ENCODE data around the gene GJA5. TPM values are rescaled to one million over a fixed set of nuclear protein-coding genes. Genes with fewer than 3 reads are reported as not detected.

The GJA5 gene
- total RNA-seq, 4 donors from 2014 or later: 3.6 to 5.7 (median 4.3) TPM

DNA sequence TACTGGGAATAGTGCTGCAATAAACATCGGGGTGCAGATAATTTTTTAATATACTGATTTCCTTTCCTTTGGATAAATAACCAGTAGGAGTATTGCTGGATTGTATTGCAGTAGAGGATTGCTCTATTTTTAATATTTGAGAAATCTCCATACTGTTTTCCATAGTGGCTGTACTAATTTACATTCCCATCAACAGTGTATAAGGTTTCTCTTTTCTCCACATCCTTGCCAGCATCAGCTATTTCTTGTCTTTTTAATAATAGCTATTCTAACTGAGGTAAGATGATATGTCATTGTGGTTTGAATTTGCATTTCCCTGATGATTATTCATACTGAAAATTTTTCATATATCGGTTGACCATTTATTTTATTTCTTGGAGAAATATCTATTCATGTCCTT is 31.1 kb downstream of the GJA5 start:
- no peak for DNase-seq
- Histone ChIP-seq H3K27me3 (no peaks in the 10 kb centered on the region), H3K27ac (no peak overlapping the region), H3K36me3 (no peaks in the 10 kb centered on the region), H3K9me3 (no peaks in the 10 kb centered on the region), H3K4me1 (no peaks in the 10 kb centered on the region), H3K4me3 (replicated peaks in 1 of 3) (no peak overlapping the region)
- 89 to 94% methylated on average over 2 of the region's 2 CpGs for WGBS, 2 donors
- intact Hi-C loops (cut with DNase I): no loop called here
- TF ChIP-seq, protein P1, sequence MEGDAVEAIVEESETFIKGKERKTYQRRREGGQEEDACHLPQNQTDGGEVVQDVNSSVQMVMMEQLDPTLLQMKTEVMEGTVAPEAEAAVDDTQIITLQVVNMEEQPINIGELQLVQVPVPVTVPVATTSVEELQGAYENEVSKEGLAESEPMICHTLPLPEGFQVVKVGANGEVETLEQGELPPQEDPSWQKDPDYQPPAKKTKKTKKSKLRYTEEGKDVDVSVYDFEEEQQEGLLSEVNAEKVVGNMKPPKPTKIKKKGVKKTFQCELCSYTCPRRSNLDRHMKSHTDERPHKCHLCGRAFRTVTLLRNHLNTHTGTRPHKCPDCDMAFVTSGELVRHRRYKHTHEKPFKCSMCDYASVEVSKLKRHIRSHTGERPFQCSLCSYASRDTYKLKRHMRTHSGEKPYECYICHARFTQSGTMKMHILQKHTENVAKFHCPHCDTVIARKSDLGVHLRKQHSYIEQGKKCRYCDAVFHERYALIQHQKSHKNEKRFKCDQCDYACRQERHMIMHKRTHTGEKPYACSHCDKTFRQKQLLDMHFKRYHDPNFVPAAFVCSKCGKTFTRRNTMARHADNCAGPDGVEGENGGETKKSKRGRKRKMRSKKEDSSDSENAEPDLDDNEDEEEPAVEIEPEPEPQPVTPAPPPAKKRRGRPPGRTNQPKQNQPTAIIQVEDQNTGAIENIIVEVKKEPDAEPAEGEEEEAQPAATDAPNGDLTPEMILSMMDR (IDR thresholded peaks at IDR 0.05): no peak
- TF ChIP-seq POLR2A (IDR thresholded peaks at IDR 0.05): no peak

DNA sequence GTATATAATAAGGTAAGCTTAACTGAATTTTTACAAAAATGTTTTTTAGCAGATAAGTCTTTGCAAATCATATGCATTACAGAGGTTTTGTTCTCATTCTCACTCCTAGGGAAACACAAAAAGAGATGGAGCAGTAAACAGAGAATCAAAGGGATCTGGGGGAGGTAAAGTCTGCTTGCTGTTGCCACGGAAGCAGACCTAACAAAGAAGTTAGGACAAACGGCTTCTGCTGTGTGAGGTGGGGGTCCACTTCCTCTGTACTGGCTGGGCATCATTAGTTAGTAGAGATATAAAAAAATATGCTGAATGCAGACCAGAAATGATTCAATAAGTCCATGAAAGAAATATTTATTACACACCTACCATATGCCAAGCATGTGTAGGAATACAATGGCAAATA is 34.2 kb downstream of the GJA5 start:
- Histone ChIP-seq H3K27me3 (no peaks in the 10 kb centered on the region), H3K27ac (no peak overlapping the region), H3K4me3 (replicated peaks in 1 of 3) (no peak overlapping the region), H3K9me3 (no peaks in the 10 kb centered on the region), H3K4me1 (no peaks in the 10 kb centered on the region), H3K36me3 (no peaks in the 10 kb centered on the region)
- intact Hi-C loops (cut with DNase I): no loop called here
- DNase-seq: no peak
- TF ChIP-seq, protein P1 (IDR thresholded peaks at IDR 0.05): no peak
- TF ChIP-seq POLR2A (IDR thresholded peaks at IDR 0.05): no peak
- WGBS, 2 donors: 70 to 71% methylated on average over 2 of the region's 2 CpGs

DNA sequence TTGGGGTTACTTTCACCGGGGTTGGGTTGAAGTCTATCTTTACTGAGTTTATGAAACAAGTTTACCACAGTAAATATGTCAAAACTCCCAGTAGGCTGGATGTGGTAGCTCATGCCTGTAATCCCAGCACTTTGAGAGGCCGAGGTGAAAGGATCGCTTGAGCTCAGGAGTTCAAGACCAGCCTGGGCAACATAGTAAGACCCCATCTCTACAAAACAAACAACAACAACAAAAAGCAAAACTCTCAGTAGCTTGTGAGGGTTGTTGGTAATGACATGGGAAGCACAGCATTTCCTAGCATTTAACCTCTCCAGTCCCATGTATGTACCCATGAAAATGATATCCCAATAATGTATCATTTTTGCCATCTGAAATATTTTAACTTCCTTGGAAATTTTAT is 34.7 kb downstream of the GJA5 start:
- Histone ChIP-seq H3K36me3 (no peaks in the 10 kb centered on the region), H3K4me1 (no peaks in the 10 kb centered on the region), H3K27ac (no peak overlapping the region), H3K27me3 (no peaks in the 10 kb centered on the region), H3K4me3 (replicated peaks in 1 of 3) (no peak overlapping the region), H3K9me3 (no peaks in the 10 kb centered on the region)
- intact Hi-C loops (cut with DNase I): no loop called here
- TF ChIP-seq, protein P1 (IDR thresholded peaks at IDR 0.05): no peak
- no peak for TF ChIP-seq POLR2A (IDR thresholded peaks at IDR 0.05)
- 93 to 96% methylated on average over 3 of the region's 3 CpGs for WGBS, 2 donors
- no peak for DNase-seq

DNA sequence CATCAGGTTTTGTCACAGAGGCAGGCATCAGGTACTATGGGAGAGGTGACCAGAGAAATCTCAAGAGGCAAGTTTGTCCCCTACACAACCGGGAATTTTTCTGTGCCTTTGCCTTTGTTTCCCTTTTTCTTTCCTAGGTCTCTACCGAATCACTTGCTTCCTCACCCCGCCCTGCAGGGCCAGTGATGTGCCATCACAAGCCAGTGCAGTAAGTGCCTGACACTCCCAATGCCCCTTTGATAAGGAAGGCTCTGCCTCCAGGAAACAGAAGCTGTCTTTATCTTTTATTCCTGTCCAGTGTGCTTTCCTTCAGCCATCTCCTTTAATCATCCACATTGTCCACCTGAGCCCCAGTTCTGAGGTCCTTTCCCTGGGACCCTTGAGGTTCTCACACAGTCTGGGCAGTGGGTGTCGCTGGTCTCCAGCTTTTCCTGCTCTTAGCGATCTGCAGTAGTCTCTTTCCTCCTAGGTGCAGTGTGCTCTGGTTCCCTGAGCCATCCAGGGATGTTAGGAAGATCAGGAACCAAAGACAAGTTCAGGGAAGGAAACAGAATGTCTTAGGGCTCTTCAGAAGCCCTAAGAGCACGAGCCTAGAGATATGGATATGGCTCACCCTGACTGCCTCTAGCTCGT is 36.6 kb downstream of the GJA5 start:
- WGBS, 2 donors: 47 to 56% methylated on average over 7 of the region's 7 CpGs

DNA sequence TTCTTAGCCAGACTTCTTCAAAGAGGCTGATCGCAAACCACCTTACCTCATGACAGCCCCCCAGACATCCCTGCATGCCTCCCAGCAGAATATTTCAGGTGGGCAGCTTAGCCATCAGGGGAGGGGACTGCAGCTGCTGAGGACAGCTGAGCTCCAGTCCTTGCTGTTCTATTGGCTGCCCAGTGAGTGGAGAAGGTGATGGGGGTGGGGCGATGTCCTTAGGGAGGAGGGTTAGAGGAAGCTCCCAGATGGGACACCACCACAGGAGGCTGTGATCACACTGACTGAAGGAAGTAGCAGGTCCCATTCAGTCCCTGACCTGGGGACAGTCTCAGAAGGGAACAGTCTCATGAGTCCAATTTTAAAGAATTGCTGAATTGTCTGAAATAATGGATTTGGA is 38.3 kb downstream of the GJA5 start:
- Histone ChIP-seq H3K36me3 (no peaks in the 10 kb centered on the region), H3K27ac (no peak overlapping the region), H3K27me3 (no peaks in the 10 kb centered on the region), H3K4me1 (no peaks in the 10 kb centered on the region), H3K9me3 (no peaks in the 10 kb centered on the region), H3K4me3 (replicated peaks in 1 of 3) (no peak overlapping the region)
- intact Hi-C loops (cut with DNase I): loop anchor here (2.0 kb wide), 1 partner anchor 169 kb away; no protein-coding TSS in a partner anchor
- TF ChIP-seq, protein P1 (IDR thresholded peaks at IDR 0.05): no peak
- TF ChIP-seq POLR2A (IDR thresholded peaks at IDR 0.05): no peak
- DNase-seq: no peak
- 82 to 87% methylated on average over 2 of the region's 2 CpGs for WGBS, 2 donors

More for the DNA sequence above, 36.6 kb downstream of the GJA5 start:
- Histone ChIP-seq H3K36me3 (no peaks in the 10 kb centered on the region), H3K27me3 (no peaks in the 10 kb centered on the region), H3K27ac (no peak overlapping the region), H3K9me3 (no peaks in the 10 kb centered on the region), H3K4me1 (no peaks in the 10 kb centered on the region), H3K4me3 (replicated peaks in 1 of 3) (no peak overlapping the region)
- TF ChIP-seq, protein P1 (IDR thresholded peaks at IDR 0.05): peak in 4 of 6 experiments; percentile 36 to 60 (median 44)
- no peak for TF ChIP-seq POLR2A (IDR thresholded peaks at IDR 0.05)
- peak; percentile 42 to 54 for DNase-seq
- intact Hi-C loops (cut with DNase I): loop anchor here (2.0 kb wide), 1 partner anchor 167 kb away; no protein-coding TSS in a partner anchor
